GM12892 (cell line): Measurements from ENCODE around the gene TAF8.

Experiments used
- POLR2A ChIP-seq: IDR thresholded peaks from 2 replicates; pipeline ENCODE4 v1.6.1; 2011; ENCODE audit warnings: low read depth, low read length, control low read depth
- POLR2AphosphoS5 ChIP-seq: IDR thresholded peaks from 2 replicates; pipeline ENCODE4 v1.6.1; 2011; ENCODE audit warnings: low read depth, low read length, control low read depth
- TAF1 ChIP-seq: IDR thresholded peaks from 2 replicates; pipeline ENCODE4 v1.6.1; 2011; ENCODE audit warnings: low read depth, mild to moderate bottlenecking, control low read depth, low read length, borderline replicate concordance

DNA sequence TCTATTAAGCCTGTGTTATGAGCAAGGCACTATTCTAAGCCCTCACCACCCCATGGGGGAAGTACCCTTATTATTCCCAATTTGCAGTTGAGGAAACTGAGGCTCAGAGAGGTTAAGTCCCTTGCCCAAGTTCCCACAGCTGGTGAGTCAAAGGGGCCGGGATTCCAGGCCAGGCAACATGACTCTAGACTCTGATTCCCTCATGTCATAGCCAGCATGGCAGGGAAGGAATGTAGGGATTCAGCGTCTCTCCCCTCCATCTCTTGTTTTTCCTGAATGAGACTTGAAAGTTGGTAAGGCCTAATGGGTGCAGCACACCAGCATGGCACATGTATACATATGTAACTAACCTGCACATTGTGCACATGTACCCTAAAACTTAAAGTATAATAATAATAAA is 85.4 kb downstream of the TAF8 start:
- TF ChIP-seq POLR2AphosphoS5 (no peak), TAF1 (no peak), POLR2A (no peak)
